ENCODE data around the gene TRAPPC2.

Gene TRAPPC2

GRCh38 chrX:13669246-13669737 lies 65.1 kb downstream of the TRAPPC2 start:
- DNase-seq (ENCODE audit: low read depth), result peak; percentile 38

DNA sequence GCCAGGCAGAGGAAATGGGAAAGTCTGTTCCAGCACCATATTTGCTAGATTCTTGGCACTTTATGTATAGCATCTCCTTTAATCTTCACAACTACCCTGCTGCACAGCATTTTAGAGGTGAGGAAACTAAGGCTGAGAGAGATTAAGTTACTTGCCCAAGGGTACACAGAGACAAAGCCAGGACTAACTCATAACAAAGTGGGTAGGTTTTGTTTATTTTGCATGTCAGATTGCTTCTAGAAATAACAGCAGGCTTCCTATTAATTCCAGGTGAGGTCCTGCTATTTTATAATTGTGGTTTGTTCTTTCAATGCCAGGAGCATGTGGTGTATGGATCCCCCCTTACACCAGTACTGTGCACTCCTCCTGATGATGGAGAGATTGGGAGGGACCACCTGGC lies 66.5 kb downstream of the TRAPPC2 start:
- no peak for DNase-seq (ENCODE audit: low read depth)

DNA sequence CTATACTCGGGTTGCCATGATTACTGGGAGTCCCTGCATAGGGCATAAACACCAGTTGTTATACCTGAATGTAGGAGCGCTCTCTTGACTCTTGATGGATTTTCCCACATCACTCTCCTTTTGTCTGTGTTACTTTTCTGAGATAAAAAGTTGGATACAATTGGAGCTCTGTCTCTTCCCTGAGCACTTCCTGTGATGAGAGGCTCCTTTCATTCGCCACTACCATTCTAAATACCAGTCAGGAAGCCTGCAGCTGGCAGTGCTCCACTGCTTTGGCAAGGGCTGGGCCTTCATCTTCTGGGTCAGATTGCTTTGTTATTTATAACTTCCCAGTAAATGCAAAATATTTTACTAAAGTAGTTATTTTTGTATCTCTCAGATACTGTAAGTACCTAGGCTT lies 67.6 kb downstream of the TRAPPC2 start:
- no peak for DNase-seq (ENCODE audit: low read depth)

DNA sequence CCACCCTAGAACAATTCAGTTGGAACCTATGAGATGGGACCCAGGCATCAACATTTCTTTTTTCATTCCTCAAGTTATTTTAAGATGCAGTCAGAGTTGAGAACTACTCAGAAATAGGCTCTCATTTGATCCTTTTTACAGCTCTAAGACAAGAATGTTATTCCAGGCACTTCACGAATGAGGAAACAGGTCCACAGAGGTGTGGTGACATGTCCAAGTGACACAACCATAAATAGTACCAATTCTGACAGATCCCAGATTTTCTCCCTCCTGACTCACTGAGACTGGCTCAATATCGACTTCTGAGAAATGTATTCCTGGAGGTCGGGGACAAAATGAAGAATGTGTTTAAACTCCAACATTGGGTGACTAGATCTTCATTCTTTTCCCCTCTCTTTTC lies 70.4 kb downstream of the TRAPPC2 start:
- DNase-seq (ENCODE audit: low read depth), result no peak

DNA sequence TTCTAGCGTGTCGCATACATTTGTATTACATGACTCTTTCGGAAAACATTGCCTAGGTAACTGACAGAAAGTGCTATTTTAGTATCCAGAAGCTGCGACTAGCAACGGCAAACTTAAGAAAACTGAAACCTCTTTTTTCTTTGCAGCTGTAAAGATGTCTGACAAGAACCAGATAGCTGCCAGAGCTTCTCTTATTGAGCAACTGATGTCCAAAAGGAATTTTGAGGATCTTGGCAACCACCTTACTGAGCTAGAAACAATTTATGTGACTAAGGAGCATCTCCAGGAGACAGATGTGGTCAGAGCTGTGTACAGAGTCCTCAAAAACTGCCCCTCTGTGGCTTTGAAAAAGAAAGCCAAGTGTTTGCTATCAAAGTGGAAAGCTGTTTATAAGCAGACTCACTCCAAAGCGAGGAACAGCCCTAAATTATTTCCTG lies 72.0 kb downstream of the TRAPPC2 start:
- DNase-seq (ENCODE audit: low read depth), result no peak
